HG02571 (cell line): ENCODE measurements around the gene GUCA2A.

ENCODE experiments used
- ATAC-seq: cut with Tn5 transposase; IDR thresholded peaks from one replicate; pipeline ENCODE4 v1.9.1; 2021; ENCODE audit warnings: mild to moderate bottlenecking, moderate library complexity; ENCODE audit not compliant: unreplicated experiment

Gene GUCA2A

GRCh38 chr1:42155362-42155761 lies 9.2 kb downstream of the GUCA2A start:
- ATAC-seq = no peak

DNA sequence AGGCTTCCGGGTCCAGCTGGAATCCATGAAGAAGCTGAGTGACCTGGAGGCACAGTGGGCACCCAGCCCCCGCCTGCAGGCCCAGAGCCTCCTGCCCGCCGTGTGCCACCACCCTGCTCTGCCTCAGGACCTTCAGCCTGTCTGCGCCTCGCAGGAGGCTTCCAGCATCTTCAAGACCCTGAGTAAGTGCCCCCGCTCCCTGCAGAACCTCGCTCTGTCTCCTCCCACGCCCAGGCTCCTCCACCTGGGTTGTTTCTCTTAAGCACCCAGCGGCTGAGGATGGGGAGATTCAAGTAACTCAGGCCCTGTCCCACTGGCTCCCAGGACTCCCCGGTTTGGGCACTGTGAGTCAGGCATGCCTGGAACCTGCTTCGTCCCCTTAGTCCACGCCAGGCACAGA lies 9.9 kb downstream of the GUCA2A start:
- no peak for ATAC-seq

DNA sequence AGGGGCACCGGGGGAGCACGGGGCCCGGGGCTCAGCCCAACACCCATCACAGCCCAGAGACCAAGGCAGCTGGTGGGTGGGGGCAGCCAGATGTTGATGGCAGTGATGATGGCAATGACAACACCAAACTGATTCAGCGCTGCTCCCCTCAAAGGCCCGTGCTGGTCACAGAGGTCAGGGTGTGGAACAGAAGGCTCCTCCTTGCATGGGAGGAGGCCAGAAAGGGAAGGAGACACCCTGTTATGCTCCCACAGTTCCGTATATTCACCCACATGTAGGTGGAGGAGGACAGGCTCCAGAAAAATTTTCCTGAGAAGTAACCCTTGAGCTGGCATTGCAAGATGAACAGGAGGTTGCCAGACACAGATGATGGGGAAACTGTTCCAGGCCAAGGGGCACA lies 10.9 kb downstream of the GUCA2A start:
- no peak for ATAC-seq

DNA sequence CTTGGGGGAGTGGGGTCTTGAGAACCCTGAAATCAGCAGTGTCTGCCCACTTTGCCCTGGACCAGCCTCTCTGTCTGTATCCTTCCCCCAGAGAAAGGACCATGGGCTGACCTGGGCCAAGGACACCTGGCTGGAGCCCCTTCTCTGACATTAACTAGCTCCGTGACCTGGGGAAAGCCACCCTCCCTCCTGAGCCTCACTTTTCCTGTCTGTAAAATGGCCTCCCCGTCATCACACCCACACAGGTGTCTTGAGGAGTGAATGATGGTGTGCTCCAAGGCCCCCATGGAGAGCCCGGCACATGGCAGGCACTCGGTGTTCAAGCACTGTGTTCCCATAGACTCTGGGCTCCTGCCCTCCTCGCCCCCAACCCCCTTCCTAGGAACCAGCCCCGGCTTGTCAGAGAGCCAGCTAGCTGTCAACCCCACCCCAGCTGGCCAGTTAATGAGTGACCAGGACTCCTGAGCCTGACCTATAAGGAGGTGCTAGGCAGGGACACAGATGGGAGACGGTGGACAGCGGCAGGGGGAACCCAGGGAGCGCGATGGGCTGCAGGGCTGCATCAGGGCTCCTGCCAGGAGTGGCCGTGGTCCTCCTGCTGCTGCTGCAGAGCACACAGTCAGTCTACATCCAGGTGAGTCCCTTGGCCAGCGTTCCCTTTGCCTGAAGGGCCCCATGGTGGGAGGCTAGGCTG lies 11.5 kb downstream of the GUCA2A start, which contains the start of gene GUCA2B:
Gene GUCA2B (plus strand): TSS at position 504 of the 694 bp plus-strand sequence. CDS start 41 bp downstream, at position 545.
- no peak for ATAC-seq

- ATAC-seq = no peak
These were observed 12.4 kb downstream of the GUCA2A start for GRCh38 chr1:42152119-42152518.

DNA sequence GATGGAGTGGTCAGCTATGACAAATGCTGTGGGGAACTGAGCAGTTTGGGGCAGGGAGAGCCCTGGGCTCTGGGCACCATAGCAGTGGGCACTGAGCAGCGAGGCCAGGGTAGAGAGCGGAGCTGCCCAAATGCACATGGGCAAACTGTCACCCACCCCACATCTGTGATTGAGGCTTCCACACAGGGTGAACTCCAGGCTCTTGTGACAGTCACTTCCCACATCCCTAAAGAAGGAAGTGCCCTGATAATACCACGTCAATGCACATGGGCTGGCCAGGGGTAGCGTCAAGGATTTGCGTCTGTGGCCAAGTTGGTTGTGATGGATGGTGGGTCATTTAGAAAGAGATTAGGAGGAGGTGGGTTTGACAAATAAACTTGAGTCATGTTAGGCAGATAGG lies 13.9 kb downstream of the GUCA2A start:
- no peak for ATAC-seq

GRCh38 chr1:42148166-42148565 lies 16.4 kb downstream of the GUCA2A start:
- no peak for ATAC-seq

DNA sequence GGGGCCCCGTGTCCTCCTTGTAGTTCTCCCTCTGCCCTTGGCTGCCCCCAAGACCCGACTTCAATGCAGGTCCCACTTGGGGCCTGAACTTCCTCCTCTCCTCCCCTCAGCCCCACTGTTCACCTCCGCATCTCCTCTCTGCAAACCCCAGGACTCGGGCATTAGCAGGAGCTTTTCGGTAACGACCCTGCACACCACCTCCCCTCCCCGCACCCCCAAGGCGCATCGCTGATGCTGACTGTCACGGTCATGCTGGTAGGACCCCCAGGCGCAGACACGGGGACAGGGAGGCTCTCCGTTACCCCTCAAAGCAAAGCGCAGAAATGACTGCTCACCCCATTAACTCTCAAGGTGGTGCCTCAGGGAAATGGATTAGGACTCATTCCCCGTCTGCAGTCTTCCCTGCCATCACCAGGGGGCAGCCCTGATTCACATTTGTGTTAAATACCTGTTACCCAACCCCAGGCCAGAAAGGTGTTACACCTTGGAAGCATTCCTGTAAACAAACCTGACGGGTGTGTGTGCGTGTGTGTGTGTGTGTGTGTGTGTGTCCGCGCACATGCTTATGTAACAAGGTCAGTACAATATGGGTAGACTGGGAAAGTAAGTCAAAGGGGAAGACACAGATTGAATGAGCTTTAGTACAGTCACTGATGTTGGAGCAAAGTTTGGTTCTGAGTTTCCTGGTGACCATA lies 17.8 kb downstream of the GUCA2A start:
- no peak for ATAC-seq

DNA sequence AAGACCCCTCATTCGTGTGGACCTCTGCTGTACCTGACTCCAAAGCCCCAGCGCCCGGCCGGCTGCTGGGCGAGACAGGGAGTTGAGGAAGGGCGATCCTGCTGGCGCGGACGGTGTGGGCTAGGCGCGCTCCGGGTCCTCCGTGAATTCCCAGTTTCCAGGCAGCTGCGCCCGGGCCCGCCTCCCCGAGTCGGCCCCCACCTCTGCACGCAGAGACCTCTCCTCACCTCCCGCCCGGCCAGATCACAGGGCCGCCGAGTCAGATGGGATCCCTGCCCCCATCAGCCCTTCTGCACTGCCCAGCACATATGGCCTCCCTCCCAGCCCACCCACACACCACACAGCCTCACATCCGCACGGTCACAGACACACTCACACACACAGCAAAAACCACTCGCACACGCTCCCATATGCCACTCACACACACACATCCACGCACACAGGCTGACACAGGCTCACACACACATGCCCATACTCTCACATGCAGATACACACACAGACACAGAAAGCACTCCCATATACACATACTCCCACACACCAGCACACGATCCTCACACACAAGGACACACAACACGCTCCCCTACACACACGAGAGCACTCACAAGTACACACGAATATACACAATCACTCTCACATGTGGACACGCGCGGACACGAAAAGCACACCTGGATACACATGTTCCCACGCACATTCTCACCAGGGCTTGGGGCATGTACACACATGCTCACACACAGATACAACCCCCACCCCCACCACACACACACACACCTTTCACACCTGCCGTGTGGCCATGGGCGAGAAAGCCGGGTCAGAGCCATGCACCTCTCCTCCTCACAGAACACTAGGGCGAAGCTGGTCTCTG lies 18.6 kb downstream of the GUCA2A start:
- ATAC-seq = no peak

GRCh38 chr1:42145389-42145716 lies 19.2 kb downstream of the GUCA2A start:
- no peak for ATAC-seq

DNA sequence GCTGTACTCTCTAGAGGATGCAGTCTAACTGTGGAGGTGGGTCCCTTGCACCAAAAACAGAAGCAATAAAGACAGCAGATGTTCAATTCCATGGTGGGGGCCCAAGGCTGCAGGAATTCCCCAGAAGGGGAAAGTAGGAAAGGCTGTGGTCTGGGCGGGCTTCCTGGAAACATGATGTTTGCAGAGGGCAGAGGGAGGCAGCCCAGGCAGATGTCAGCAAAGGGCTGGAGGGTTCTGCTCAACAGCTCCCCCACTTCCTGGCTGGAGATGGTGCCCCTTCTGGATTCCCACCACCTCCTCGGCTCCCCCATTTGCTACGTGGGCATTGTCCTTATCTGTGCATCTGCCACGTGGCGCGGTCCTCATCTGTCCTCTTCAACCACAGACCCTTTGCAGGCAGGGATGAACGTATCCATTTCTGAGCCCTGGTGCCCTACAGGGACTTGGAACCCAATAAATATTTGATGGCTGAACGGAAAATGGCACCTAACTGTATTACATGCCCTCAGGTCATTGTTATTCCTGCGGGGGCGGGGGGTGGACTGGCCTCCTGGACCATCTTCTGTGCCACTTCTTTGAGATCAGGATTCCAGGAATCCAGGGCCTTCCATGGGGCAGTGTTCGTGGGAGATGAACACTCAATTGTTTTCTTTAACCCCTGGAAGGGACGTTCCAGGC lies 19.7 kb downstream of the GUCA2A start:
- no peak for ATAC-seq

GRCh38 chr1:42143896-42144710 lies 20.4 kb downstream of the GUCA2A start:
- no peak for ATAC-seq

DNA sequence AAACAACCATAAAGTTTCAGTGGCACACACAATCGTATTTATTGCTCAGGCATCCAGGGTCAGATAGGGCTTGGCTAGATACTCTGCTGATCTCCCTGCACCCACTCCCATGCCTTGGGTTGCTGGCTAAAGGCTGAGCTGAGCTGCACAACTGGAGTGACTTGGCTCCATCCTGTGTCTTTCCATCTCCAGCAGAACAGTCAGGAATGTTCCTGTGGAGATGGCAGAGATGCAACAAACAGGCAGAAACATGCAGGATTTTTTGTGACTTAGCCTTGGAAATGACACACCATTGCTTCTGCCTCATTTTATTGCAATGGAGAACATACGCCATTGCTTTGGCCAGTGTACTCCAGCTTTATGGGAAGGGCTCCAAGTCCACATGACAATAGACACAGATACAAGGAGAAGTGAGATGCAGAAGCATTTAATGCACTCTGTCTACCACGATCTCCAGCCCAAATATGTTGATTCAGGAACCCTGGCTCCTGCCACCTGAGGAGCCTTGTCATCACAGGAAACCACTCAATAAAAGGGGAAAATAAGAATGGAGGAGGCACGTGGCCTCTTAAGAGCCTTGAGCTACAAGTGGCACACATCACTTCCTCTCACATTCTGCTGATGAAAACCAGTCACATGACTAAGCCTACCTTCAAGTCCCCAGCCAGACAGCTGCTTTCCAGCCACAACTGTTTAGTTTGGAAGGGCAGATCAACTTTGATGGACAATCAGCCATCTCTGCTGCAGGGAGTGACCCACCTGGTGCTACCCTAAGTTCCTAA lies 21.5 kb downstream of the GUCA2A start:
- ATAC-seq = no peak

- ATAC-seq = no peak
These were observed 22.6 kb downstream of the GUCA2A start for GRCh38 chr1:42141978-42142377.

- ATAC-seq = no peak
These were observed 24.4 kb downstream of the GUCA2A start for GRCh38 chr1:42140191-42140590.

GRCh38 chr1:42139444-42139843 lies 25.1 kb downstream of the GUCA2A start:
- no peak for ATAC-seq

GRCh38 chr1:42138586-42138985 lies 26.0 kb downstream of the GUCA2A start:
- no peak for ATAC-seq

- no peak for ATAC-seq
These were observed 26.8 kb downstream of the GUCA2A start for GRCh38 chr1:42137766-42138165.

DNA sequence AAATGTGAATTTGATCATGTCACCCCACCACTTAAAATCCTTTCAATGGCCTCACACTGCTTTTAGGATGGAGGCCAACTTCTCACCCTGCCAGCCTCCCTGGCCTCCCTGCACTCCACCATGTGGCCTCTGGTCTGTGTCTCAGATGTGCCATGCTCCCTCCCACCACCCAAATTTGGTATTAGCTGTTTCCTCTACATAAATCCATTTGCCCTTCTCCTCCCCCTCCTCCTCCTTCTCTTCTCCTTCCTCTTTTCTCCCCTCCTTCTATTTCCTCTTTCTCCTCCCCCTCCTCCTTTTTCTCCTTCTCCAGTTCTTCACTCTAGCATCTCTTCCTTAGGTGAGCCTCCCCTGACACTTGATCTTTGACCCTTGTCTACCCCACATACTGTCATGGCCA lies 28.1 kb downstream of the GUCA2A start:
- ATAC-seq = no peak

DNA sequence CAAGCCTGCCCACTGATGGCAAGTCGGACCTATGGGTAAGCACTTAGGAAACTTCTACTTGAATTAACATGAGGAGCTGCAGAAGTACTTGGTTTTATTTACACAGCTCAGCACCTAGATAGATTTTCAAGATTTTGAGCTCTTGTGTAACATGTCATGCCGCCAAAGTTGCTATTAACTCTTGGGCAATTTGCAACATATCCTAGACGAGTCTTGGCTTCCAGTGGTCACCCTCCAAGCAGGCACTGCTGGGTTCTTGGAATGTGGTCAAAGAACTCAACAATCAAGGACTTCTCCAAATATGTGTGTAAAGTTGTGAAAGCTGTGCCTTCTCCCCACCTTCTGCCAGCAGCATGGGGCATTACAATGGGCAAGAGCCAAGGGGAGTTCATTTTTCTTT lies 29.1 kb downstream of the GUCA2A start:
- ATAC-seq = no peak
